Left ventricle myocardium superior (tissue), 1 donor: ENCODE measurements around the gene ABT1. TPM values are rescaled to one million over a fixed set of nuclear protein-coding genes. Genes with fewer than 3 reads are reported as not detected.
"Not testable (repeated sequence)": the region's sequence is repeated elsewhere in the genome, so short reads cannot be mapped to it uniquely, and the experiment has no call there.

Source experiments
- ATAC-seq: fragments of 200-7000 bp; cut with Tn5 transposase; one replicate; pipeline ENCODE4 v1.9.1; 2020; ENCODE audit warnings: mild to moderate bottlenecking, moderate library complexity
- DNase-seq: peaks from one replicate; pipeline ENCODE4 v3.0.0-alpha.2; 2020
- intact Hi-C: fragments of 100-400 bp; cut with micrococcal nuclease; formaldehyde crosslinking; loops from one replicate; pipeline ENCODE4 v1.11.0; 2022
- long read RNA-seq: library from polyadenylated mRNA; unstranded; transcript quantifications from one replicate; pipeline ENCODE4 v2.0.0, GENCODE V29; 2021
- total RNA-seq: library from RNA; stranded (reverse); fragmentation: NEBNext Ultra II Directional; extraction: Animal tissue kit (Norgen Biotek cat#: 25700); gene quantifications from one replicate; pipeline ENCODE4 v1.2.1, GENCODE V29; 2021
- donor health status: DM: no; HTN: yes; CAD: no; lungs with severe emphysema.

The ABT1 gene
- 9.0 TPM for total RNA-seq
- long read RNA-seq, transcript ABT1-201 (3 exons, 2,949 nt) = major isoform, 29 of 32 reads
- long read RNA-seq, partial matches to known transcripts = 0 of 32 reads
- long read RNA-seq, other reads (novel, unspliced or antisense) = 3 of 32 reads

- ATAC-seq (peak; percentile 99), DNase-seq (peak; percentile 98)
- intact Hi-C loops = loop anchor here (10.0 kb wide), 1 partner anchor 262 kb away; no protein-coding TSS in a partner anchor
Observed at GRCh38 chr6:26596579-26597388, at the start of gene ABT1. Gene ABT1 (plus strand): TSS chr6:26596953. CDS start chr6:26596983, 30 bp downstream.

GRCh38 chr6:26547363-26547762 is 49.4 kb upstream of the ABT1 start:
- intact Hi-C loops, ATAC-seq, DNase-seq: not testable (repeated sequence)

GRCh38 chr6:26550250-26550993 is 46.3 kb upstream of the ABT1 start:
- intact Hi-C loops = no loop called here
- DNase-seq = peak; percentile 80
- ATAC-seq = peak; percentile 54

- ATAC-seq = no peak
- intact Hi-C loops = no loop called here
- DNase-seq = no peak
Observed at GRCh38 chr6:26552205-26552604, 44.5 kb upstream of the ABT1 start.

GRCh38 chr6:26552640-26553188 is 44.0 kb upstream of the ABT1 start:
- intact Hi-C loops = no loop called here
- DNase-seq (no peak), ATAC-seq (no peak)

- intact Hi-C loops = no loop called here
- peak; percentile 85 for ATAC-seq
Observed at GRCh38 chr6:26553264-26553634, 43.5 kb upstream of the ABT1 start.

GRCh38 chr6:26553635-26554446 is 42.9 kb upstream of the ABT1 start:
- intact Hi-C loops = no loop called here
- ATAC-seq = peak; percentile 87
- DNase-seq = peak; percentile 84

More at GRCh38 chr6:26553264-26553634, 43.5 kb upstream of the ABT1 start:
- DNase-seq = peak; percentile 74

GRCh38 chr6:26554447-26554696 is 42.4 kb upstream of the ABT1 start:
- no peak for ATAC-seq
- intact Hi-C loops = no loop called here
- DNase-seq = no peak

- intact Hi-C loops = no loop called here
- DNase-seq (peak; percentile 52), ATAC-seq (no peak)
Observed at GRCh38 chr6:26554697-26555504, 41.9 kb upstream of the ABT1 start.

GRCh38 chr6:26555505-26556262 is 41.1 kb upstream of the ABT1 start:
- DNase-seq (no peak), ATAC-seq (no peak)
- intact Hi-C loops = no loop called here

GRCh38 chr6:26556263-26557070 is 40.3 kb upstream of the ABT1 start:
- intact Hi-C loops = no loop called here
- DNase-seq (peak; percentile 58), ATAC-seq (peak; percentile 12)

GRCh38 chr6:26561533-26562466 is 35.0 kb upstream of the ABT1 start:
- DNase-seq (no peak), ATAC-seq (no peak)
- intact Hi-C loops = no loop called here

GRCh38 chr6:26563488-26563887 is 33.3 kb upstream of the ABT1 start:
- ATAC-seq (no peak), DNase-seq (no peak)
- intact Hi-C loops = no loop called here

GRCh38 chr6:26568601-26569432 is 27.9 kb upstream of the ABT1 start:
- intact Hi-C loops = no loop called here
- DNase-seq (peak; percentile 90), ATAC-seq (peak; percentile 83)

GRCh38 chr6:26569433-26569764 is 27.4 kb upstream of the ABT1 start:
- ATAC-seq (no peak), DNase-seq (no peak)
- intact Hi-C loops = no loop called here
